8988T (cell line): ENCODE data around the gene ZDHHC11B.
"Not testable (repeated sequence)": the region's sequence is repeated elsewhere in the genome, so short reads cannot be mapped to it uniquely, and the experiment has no call there.

ENCODE experiments used
- DNase-seq: peaks from one replicate; pipeline ENCODE4 v3.0.0; 2011

Gene ZDHHC11B

DNA sequence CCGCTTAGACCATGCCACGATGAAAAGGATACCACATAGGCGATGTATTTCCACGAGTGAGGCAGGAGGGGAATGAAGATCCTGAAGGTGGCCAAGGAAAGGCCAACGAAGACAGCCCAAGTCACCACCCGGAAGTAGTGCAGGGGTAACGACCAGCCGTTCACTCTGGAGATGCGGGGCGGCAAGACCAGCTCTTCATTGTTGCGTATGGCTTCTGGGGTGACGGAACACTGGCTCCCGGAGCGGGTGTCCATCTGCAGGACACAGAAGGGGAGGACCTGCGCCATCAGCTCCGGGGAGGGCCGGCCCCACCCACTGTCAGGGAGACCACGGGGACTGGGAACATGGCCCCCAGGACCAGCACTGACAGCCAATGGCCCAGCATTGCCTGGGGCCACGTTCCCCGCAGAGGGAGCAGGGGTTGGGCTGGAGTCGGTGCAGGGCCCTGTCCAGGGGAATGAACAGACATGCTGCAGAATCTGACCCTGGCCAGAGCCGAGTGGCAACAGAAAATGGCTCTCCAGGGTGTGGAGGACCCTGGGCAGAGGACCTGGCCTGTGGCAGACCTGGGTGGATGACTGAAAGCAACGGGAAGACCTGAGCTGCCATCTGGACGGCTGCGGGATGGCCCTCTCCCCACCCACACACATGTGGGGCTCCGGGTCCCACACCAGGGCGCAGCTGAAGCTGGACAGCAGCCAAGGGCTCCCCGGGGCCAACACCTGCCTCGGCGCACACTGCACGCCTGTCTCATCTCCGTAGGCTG lies 17.7 kb downstream of the ZDHHC11B start:
- peak; percentile 52 for DNase-seq

DNA sequence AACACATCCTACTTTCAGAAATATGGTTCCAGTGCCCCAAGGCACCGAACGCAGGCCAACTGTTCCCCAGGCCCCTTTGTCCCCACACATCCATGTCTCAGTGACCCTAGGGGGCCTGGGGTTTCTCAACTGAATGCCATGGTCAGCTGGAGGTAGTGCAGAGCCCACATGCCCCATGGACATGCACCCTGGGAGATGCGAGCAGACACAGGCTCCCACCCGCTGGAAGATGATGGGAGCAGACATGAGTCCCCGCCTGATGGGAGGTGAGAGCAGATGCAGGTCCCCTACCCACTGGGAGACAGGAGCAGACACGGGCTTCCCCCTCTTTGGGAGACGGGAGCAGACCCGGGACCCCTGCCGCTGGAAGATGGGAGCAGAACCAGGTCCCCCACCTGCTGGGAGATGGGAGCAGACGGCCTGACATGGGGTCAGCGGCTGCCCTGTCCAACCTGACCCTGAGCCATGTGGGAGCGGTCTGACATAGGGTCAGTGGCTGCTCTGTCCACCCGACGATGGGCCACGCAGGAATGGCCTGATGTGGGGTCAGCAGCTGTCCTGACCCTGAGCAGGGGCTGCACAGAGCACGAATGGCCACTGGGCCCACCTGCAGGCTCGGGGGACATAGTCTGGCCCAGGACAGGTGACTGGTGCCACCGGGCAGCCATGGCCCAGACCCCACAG lies 18.4 kb downstream of the ZDHHC11B start:
- DNase-seq, result peak; percentile 43

DNA sequence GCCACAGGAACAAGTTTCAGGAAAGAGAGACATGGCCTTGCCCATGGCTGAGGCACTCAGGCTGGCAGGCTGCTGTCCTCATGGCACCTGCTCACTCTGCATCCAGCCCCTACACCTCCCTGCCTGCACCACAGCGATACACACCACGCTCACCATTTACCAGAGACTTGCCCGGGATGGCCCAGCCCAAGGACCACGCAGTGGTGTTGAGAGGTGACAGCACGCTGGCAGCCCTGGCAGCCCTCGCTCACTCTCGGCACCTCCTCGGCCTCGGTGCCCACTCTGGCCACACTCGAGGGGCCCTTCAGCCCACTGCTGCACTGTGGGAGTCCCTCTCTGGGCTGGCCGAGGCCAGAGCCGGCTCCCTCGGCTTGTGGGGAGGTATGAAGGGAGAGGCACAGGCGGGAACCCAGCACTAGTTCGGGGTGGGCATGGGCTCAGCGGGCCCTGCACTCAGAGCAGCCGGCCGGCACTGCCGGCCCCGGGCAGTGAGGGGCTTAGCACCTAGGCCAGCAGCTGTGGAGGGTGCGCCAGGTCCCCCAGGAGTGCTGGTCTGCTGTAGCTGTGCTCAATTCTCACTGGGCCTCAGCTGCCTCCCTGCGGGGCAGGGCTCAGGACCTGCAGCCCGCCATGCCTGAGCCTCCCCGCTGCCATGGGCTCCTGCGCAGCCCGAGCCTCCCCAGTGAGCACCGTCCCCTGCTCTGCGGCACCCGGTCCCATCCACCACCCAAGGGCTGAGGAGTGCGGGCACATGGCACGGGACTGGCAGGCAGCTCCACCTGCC lies 20.3 kb downstream of the ZDHHC11B start:
- peak; percentile 53 for DNase-seq

DNA sequence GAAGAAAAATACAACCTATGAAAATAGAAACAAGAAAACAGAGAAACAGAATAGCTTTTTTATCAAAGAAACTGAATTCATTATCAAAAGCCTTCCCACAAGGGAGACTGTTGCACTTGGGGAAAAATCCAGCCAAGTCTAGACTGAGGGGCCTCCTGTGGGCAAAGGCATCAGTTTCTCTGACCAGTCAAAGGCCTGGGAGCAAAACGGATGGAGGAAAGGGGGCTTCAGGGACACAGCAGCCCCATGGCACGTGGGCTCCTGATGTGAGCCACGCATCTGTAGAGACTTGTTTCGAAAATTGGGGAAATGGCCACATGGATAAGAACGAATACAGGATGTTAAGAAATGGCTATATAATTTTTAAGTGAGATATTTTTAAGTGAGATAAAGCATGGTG lies 21.1 kb downstream of the ZDHHC11B start:
- peak; percentile 32 for DNase-seq

DNA sequence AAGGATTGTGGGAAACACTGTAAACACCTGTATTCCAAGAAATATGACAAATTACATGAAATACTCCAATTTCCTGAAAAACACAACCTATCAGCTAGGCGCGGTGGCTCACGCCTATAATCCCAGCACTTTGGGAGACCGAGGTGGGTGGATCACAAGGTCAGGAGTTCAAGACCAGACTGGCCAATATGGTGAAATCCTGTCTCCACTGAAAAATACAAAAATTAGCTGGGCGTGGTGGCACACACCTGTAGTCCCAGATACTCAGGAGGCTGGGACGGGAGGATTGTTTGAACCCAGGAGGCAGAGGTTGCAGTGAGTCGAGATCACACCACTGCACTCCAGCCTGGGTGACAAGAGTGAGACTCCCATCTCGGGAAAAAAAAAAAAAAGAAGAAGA lies 21.5 kb downstream of the ZDHHC11B start:
- not testable (repeated sequence) for DNase-seq

DNA sequence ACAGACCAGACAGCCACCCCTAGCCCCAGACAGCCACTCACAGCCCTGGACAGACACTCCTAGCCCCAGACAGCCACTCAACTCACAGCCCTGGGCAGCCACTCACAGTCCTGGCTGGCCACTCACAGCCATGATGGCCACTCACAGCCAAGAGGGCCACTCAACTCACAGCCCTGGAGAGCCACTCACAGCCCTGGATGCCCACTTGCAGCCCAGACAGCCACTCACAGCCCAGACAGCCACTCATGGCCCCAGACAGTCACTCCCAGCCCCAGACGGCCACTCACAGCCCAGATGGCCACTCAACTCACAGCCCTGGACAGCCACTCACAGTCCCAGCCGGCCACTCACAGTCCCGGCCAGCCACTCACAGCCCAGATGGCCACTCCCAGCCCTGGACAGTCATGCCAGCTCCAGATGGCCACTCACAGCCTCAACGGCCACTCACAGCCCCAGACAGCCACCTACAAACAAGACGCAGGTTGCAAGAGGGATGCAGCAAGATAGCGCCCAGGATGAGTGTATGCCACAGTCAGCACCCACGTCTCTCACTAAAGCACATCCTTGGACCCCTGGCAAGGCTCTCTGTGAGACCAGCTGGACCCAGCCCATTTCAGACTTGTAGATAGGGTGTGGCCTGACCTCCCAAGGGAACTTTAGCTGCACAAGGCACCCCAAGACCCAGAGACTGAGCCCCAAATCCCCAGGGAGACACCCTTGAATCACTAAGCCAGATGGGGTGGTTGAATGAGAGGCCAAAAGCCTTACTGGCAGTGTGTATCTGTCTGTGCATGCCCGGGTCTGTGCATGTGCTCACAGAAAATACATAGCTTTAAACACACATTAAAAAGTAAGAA lies 22.4 kb downstream of the ZDHHC11B start:
- DNase-seq, result peak; percentile 45

DNA sequence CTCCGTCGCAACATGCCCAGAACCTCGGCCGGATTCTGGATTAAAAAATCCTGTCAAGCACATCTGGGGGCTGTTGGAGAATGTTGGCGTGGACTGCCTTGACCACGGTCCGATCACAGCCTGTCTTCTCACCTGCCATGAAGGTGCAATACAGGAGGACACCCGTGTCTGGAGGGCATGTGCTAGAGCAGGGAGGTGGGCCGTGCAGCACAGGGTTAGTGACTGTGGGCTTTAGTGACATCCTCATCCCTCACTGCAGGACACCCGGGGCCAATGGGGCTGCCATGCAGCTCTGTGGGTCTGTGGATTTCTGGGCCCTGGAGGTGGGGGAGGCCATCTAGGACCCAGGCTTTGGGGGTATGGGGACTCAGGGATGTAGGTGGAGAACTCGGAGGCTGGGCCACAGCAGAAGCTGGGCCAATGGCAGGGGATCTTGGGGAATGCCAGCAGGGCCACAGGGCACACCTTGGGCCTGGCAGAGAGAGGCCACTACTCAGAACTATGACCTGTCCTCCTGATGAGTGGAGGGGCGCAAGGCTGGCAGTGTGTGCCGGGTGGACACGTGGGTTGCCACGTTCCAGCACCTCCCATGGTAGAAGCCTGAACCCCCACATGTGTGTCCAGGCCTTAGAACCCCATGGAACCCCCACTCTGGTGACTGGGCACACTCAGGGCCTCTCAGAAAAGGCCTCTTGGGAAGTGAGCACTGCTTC lies 23.3 kb downstream of the ZDHHC11B start:
- DNase-seq, result peak; percentile 55

DNA sequence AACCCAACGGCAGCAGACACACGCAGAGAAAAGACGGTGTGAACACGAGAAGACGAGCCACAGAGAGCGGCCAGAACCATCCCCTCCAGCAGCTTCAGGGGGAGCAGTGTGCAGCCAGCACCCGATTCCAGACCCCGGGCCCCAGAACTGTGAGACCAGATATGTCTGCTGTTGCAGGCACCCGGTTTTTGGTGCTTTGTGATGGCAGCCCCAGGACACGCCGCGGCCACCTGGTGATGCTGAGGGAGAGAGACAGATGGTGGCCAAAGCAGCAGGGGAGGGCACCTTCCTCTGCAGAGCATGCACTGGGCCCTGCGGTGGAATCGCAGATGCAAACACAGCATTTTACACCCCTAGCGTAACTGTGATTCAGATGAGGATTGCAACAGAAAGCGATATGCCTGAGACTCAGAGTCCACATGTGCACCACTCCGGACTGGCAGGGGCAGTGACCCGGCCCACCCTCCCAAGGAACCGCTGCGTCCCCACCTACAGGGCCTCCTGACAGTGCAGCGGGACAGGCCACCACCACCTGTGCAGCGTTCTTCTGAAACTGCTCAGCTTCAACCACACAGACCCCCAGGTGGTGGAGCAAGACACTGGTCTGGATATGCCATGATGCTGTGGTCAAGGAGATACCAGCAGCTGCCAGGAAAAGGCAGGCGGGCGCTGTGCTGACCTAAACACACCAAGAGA lies 24.0 kb downstream of the ZDHHC11B start:
- DNase-seq, result peak; percentile 49

DNA sequence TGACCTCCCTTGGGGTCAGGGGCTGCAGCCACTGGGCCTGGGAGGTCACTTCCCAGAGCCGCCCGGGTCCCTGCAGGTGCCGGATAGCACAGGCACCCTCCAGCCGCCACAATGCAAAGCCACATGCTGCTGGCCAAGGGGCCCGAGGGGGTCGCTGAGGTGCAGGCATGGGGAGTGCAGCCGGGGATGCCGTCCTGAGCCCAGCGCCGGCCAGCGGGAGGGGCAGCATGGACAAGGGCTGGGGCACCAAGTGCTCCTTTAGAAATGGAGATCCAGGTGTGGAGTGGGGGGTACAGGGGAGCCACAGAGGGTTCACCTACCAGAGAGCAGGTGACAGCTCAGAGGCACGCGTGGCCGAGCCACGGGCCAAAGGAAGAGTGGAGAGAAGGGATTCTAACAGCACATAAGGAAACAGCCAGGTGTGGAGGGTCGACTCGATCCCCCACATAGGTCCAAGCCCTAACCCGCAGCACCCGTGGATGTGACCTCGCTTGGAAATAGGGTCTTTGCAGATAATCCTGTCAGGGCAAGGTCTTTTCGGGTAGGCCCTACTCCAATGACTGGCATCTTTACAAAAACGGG lies 24.7 kb downstream of the ZDHHC11B start:
- no peak for DNase-seq

DNA sequence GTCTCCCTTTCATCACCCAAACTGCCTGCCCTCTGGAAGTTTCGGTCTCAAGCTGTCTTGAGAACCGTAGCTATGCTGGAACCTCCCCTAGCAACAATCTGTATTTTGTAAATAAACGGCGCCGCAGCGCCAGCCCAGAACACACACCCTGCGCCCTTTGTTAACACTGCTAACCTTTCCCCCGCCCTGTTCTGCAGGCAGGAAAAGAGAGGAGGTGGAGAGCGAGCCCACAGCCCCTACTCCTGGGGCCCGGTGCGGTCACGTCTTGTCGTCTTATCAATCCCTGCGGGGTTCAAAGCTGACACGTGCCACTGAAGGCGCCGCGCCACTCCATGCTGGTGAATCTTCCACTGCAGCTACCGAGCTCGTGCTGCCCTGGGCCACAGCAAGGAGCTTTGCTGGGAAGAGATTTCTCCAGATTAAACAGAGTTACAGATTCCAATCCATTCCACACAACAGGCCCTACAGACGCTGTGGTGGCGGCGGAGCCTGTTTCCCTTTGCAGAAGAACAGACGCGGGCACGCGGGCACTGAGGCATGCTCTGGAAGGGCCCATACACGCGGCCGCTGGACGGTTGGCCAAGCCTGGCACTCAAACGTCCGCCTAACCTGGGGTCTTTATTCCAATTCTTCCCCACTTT lies 25.3 kb downstream of the ZDHHC11B start:
- DNase-seq, result peak; percentile 51

DNA sequence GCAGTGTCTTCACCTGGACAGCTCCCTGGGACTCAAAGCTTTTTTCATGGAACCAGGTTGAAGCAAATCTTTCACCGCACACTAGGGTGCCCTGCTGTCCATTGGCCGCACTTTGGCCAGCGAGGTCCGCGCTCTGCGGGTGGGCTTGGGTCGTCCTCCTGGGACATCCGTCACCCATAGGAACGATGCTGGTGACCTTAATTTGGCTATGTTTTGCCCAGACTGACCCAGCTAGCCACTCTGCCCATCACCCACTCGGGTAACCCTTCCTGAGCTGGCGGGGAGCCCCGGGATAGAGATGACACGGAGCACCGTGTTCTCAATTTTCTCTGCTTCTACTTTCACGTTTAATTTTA lies 25.9 kb downstream of the ZDHHC11B start:
- DNase-seq, result no peak

DNA sequence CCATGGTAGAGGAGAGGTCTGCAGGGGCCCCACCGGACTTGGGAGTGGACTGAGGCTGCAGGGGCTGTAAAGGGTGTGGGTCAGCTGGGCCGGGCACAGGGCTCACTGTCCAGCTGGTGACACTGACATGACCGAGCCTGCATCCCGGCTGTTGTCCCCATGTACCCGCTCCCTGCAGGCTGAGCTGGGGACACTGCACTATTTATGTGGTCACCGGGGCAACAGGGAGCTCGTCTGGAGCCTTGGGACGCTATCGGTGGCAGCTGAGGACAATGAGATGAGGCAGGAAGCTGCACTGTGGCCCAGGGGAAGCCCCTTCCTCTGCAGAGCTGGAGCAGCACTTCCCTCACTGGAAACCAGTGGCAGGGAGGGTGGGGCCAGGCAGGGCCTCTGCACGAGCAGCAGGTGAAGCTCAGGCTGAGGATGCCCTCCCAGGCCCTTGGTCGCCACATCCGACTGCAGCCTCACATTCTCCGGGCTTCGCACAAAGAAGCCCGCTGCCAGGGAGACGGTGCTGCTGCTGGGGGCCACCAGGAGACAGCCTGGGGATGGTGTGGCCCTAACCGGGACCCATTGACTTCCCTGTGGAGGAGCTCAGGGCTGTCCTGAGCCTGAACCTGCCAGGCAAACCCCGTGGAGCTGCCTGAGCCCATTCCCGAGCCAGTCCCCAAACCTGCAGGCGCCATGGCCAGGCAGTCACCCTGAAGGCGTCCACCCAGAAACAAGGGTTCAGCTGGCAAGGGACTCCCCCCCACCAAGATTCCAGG lies 26.4 kb downstream of the ZDHHC11B start:
- peak; percentile 74 for DNase-seq

DNA sequence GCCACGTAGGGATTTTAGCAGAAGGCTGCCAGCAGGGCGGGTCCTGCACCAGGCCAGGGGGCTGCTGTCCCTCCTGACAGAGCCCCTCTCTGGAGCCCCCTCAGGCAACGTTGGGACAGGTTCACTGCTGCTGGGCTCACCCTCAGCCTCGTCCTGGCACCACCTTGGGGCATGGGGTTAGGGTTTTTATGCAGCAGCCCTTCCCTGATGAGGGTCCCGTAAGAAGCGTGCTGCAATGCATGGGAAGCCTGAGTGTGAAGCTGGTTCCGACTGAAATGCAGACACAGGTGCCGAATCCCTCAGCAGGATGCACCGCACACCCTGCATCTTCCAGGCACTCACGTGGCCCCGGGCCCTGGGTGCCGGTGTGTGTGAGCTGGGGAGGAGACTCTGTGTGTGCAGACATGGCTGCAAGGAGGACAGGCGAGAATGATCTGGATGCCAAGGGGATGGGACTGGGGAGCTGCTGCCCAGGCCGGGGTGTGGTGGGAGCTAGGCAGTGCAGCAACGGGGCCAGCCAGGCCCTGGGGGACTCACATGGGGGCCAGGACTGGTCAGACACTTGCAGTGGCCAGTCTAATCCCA lies 27.1 kb downstream of the ZDHHC11B start:
- DNase-seq, result no peak

DNA sequence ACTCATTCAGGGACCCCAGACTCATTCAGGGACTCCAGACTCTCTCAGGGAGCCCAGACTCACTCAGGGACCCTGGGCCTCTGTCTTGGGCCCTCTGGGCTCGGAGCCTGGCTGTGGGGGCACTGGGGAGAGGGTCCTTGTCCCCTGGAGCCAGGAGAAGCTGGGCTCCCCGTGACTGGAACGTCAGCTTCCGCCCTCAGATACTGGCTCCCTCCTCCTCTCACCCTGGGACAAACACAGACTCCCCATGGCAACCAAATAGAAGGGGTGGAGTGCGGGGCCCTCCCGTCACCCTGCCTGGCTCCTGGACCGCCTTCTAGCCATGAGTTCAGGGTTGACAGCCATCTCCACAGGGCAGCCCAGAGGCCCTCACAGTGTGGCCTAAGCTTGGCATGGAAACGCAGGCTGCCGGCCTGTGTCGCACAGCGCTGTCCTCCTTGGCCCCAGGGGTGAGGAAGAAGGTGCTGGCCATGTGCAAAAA lies 27.6 kb downstream of the ZDHHC11B start:
- DNase-seq, result peak; percentile 56

DNA sequence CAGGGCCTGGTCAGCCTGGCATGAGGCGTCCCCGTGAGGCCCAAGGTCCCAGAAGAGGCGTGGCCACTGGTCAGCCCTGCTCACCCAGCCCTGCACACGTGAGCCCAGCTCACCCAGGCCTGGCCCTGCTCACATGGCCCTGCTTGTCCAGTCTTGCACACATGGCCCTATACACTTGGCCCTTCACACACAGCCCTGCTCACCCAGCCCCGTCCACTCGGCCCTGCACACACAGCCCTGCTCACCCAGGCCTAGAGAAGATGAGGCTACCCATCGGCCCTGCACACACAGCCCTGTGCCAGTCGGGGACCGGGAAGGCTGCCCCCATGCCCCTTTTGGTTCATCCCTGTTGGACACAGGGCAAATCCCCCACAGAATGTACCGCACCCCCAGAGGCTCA lies 28.4 kb downstream of the ZDHHC11B start:
- peak; percentile 28 for DNase-seq

DNA sequence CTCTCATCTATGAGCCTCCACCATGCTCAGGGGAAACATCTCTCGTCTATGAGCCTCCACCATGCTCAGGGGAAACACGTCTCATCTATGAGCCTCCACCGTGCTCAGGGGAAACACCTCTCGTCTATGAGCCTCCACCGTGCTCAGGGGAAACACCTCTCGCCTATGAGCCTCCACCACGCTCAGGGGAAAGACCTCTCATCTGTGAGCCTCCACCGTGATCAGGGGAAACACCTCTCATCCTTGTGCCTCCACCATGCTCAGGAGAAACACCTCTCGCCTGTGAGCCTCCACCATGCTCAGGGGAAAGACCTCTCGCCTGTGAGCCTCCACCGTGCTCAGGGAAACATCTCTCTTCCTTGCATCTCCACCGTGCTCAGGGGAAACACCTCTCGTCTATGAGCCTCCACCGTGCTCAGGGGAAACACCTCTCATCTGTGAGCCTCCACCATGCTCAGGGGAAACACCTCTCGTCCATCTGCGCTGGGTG lies 30.3 kb downstream of the ZDHHC11B start:
- peak; percentile 41 for DNase-seq

DNA sequence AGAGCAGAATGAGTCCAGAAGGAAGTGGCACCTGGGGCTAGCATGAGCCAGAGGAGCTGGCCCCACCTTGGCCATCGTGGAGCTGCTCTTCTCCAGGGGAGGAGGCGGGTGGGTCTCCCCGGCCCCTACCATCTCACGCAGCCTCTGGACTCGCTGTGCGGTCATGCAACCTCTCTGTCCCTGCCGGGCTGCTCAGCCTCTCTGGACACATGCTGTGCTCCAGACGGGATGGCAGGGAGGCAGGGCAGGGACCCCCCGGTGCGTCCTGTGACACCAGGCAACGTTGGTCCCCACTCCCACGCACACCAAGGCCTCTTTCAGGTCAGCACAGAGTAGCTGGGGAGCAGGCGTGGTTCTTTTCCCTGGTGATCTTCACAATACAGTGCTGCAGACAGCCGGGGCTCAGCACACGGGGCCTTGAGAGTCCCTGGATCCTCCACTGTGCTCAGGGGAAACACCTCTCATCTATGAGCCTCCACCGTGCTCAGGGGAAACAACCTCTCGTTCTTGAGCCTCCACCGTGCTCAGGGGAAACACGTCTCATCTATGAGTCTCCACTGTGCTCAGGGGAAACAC lies 30.9 kb downstream of the ZDHHC11B start:
- DNase-seq, result not testable (repeated sequence)

DNA sequence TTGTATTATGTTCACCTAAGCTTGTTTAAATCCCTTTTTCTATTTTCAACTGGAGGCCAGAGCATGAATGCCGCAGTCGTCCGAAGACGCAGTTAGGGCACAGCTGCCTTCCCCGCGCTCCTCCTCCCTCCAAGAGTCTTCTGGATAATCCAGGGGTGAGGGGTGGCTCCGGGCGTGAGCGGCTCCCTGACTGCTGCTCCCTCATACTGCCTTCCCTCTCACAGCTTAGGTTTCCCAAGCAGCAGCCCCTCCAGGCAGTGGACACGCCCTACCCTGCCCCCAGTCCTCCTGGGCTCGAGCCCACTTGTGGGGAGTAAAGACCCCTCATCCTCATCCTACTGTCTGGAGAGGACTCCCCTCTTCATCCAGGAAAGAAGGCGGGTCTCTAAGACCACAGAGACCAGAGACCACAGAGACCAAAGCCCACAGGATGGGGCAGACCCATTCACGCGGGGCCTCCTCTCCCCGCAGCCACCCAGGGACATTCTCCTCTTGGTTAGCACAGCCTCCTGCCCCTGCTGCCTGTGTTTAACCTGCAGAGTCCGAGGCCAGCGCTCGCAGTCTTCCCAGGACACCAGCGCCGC lies 31.9 kb downstream of the ZDHHC11B start:
- DNase-seq, result peak; percentile 6
